ENCODE results near the gene FBXO22.

DNA sequence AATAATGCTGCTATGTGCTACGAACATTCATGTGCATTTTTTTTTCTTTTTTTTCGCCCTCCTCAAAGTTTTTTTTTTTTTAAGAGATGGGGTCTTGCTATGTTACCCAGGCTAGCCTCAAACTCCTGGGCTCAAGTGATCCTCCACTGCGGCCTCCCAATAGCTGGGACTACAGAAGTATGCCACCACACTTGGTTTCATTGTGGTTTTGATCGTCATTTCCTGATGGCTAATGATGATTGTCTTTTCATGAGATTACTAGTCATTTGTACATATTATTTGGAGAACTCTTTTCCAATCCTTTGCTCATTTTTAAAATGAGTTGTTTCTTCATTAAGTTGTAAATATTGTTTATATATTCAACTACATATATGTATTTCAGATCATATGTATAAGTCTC is 48.8 kb downstream of the FBXO22 start:
- TF ChIP-seq CTCF (IDR thresholded peaks at IDR 0.05) (no peak), POLR2A (IDR thresholded peaks at IDR 0.05) (no peak)
